Duodenal mucosa (tissue), 2 donors: Measurements from ENCODE around the gene PTGFR.

Source experiments
- H3K27ac ChIP-seq: one replicate; pipeline ENCODE4 v1.7.0; 2013; ENCODE audit warnings: low read depth, low read length
- H3K27me3 ChIP-seq, 2 donors: one replicate each; pipeline ENCODE4 v1.7.0; 2013; ENCODE audit warnings: low read length in 2 of 2, control low read depth in 1 of 2; ENCODE audit not compliant: insufficient read depth in 2 of 2, control insufficient read depth in 1 of 2
- H3K36me3 ChIP-seq, 2 donors: one replicate each; pipeline ENCODE4 v1.7.0; 2013; ENCODE audit warnings: low read length in 2 of 2, control low read depth in 1 of 2; ENCODE audit not compliant: insufficient read depth in 2 of 2, control insufficient read depth in 1 of 2
- H3K4me1 ChIP-seq, 2 donors: one replicate each; pipeline ENCODE4 v1.7.0; 2013; ENCODE audit warnings: low read length in 2 of 2, control low read depth in 1 of 2; ENCODE audit not compliant: insufficient read depth in 2 of 2, control insufficient read depth in 1 of 2
- H3K4me3 ChIP-seq, 2 donors: one replicate each; pipeline ENCODE4 v1.7.0; 2013; ENCODE audit warnings: low read length in 2 of 2, low read depth in 1 of 2
- H3K9ac ChIP-seq, 2 donors: one replicate each; pipeline ENCODE4 v1.7.0; 2013; ENCODE audit warnings: low read length in 2 of 2, low read depth in 1 of 2
- H3K9me3 ChIP-seq, 2 donors: one replicate each; pipeline ENCODE4 v1.7.0; 2013; ENCODE audit warnings: low read length in 2 of 2, control low read depth in 1 of 2; ENCODE audit not compliant: control insufficient read depth in 1 of 2

PTGFR gene

DNA sequence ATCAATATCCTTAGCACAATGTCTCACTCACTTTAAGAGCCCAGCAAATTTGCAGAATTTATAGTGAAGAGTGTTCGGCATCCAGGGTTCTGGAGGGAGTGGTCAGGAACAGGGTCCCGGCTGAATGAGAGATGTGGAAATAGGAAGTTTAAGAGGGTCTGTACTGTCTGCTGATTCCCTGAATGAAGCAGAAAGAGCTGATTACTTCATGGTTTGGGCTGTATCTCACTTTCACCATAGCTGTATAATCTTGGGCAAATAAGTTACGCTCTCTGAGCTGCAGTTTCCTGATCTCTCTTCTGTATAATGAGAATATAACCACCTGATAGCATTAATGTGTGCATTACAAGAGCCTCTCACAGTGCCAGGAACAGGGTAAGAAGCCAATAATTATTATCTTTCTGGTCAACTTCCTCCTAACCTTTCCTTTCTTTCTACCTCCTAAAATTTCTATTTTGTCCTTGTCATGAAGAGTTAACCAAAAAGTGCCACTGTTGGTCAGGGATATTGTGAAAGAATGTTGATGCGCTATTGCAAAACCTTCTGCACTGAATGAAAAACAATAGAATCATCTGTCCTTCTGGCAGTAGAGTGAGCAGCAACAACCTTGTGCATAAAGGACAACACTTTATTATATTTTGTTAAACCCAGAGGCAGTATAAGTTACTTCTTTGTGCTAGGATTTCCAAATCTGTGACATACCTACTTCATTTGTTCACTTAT, 14.7 kb upstream of the PTGFR start:
- Histone ChIP-seq H3K27me3 (no peaks in the 10 kb centered on the region), H3K4me3 (no peak overlapping the region), H3K27ac (no peak overlapping the region), H3K9me3 (no peaks in the 10 kb centered on the region), H3K9ac (no peak overlapping the region), H3K36me3 (no peaks in the 10 kb centered on the region), H3K4me1 (no peaks in the 10 kb centered on the region)

DNA sequence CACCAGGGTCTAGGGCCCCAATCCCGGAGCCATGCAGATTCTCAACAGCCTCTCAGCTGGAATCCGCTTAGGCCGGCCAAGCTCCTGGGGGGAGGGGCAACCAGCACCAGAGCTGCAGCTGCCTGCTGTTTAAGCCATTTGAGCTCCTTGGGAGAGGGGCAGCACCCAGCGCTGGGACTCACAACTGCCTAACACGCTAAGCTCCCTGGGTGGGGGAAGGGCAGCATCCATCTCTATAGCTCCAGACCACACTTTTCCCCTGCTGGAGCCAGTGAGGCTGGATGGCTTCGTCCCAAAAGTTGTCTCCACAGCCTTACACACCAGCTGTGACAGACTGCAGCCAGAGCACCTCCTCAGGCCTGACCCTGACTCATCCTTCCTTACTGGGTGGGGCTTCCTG, 6.9 kb upstream of the PTGFR start:
- H3K36me3 ChIP-seq = no peaks in the 10 kb centered on the region
- H3K4me1 ChIP-seq = no peaks in the 10 kb centered on the region

DNA sequence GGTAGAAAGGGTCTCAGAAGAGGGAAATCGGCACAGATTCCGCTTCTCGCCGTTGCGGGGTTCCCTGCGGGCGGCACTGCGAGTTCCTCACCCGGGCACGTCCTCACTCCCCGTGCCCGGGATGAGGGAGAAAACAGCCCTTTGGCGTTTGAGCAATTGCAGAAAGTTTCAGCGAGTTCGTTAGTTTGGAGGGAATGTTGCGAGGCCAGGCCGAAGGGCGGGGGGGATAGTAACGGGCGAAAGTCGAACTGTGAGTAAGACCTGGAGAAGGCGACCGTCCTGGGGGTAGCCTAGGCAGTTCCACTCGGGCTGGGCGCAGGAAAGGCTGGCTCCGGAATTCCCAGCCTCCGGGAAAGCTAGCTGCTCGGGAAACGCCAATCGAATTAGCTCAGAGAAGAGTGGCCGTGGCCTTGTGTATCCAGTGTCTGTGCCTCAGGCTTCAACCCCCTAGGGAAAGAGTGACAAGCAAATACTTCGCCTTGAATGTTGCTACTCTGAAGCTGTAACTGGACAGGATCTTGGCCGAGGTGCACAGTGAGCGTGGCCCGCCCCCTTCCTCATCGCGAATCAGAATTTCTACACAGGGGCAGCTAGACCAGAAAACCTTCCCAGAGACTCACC, 787 bp downstream of the PTGFR start:
- H3K27me3 ChIP-seq = peaks cover 2 to 10% of the 10 kb centered on the region in 2 donors
- no peak overlapping the region for H3K9ac ChIP-seq
- H3K4me3 ChIP-seq = peak overlapping the region; percentile 22 to 61
- no peak overlapping the region for H3K27ac ChIP-seq
- no peaks in the 10 kb centered on the region for H3K4me1 ChIP-seq
- no peaks in the 10 kb centered on the region for H3K36me3 ChIP-seq
- no peaks in the 10 kb centered on the region for H3K9me3 ChIP-seq

More for the DNA sequence above, 6.9 kb upstream of the PTGFR start:
- Histone ChIP-seq H3K27ac (no peak overlapping the region), H3K9me3 (no peaks in the 10 kb centered on the region), H3K4me3 (no peak overlapping the region), H3K27me3 (no peaks in the 10 kb centered on the region), H3K9ac (no peak overlapping the region)

DNA sequence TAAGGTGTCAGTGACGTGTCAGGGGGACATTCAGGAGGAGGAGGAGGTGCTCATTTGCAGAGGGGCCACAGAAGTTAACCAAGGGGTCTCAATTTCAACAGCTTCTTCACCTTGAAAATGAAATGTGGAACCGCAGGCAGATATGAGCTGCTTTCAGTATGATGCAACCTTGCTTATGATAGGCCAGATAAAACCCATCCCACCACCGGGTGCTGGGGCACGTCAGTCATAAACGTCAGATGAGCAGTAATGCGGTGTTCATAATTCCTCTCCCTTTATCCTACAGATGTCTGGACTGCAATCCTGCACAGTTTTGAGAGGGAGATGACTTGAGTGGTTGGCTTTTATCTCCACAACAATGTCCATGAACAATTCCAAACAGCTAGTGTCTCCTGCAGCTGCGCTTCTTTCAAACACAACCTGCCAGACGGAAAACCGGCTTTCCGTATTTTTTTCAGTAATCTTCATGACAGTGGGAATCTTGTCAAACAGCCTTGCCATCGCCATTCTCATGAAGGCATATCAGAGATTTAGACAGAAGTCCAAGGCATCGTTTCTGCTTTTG, 1.7 kb downstream of the PTGFR start:
- H3K27me3 ChIP-seq = peaks cover 2 to 10% of the 10 kb centered on the region in 2 donors
- H3K4me3 ChIP-seq = no peak overlapping the region
- no peak overlapping the region for H3K9ac ChIP-seq
- no peaks in the 10 kb centered on the region for H3K4me1 ChIP-seq
- H3K9me3 ChIP-seq = no peaks in the 10 kb centered on the region
- no peaks in the 10 kb centered on the region for H3K36me3 ChIP-seq
- no peak overlapping the region for H3K27ac ChIP-seq

DNA sequence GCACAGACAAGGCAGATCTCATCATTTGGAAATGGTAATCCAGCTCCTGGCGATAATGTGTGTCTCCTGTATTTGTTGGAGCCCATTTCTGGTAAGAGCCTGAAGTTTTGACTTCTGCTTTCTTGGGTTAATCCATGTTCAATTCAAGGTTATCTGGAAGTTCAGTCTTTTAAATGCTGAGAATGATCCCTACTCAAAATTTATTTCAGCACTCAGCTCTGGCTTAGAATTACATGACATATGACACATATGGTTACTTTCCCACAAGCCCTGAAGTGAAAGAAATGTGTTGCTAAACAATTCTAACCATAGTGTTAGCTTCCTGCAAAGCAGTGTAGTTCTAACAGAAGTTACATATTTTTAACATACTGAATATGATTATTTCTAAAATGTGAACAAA, 2.7 kb downstream of the PTGFR start:
- Histone ChIP-seq H3K27ac (no peak overlapping the region), H3K9ac (no peak overlapping the region), H3K9me3 (no peaks in the 10 kb centered on the region), H3K4me3 (no peak overlapping the region), H3K27me3 (peaks cover 2 to 10% of the 10 kb centered on the region in 2 donors), H3K36me3 (no peaks in the 10 kb centered on the region), H3K4me1 (no peaks in the 10 kb centered on the region)

DNA sequence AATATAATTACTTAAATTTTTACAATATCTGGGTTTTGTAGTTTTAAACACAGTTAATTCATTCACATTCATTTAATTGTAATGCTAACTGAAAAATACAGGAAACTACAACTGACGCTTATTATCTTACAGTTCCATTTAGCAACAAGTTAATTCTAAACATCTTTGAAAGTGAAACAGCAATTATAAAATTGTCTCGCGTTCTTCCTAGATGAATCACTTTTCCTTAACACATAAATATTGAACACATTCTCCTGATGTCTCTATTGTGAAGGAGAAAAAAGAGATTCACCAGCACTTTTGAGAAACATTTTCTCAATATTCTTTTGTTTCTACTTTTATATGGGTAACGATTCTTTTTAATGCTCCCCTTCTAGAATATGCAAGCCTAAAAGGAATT, 6.4 kb downstream of the PTGFR start:
- no peaks in the 10 kb centered on the region for H3K9me3 ChIP-seq
- H3K27ac ChIP-seq = no peak overlapping the region
- no peak overlapping the region for H3K9ac ChIP-seq
- H3K4me3 ChIP-seq = no peak overlapping the region
- H3K36me3 ChIP-seq = no peaks in the 10 kb centered on the region
- no peaks in the 10 kb centered on the region for H3K4me1 ChIP-seq
- H3K27me3 ChIP-seq = no peaks in the 10 kb centered on the region

DNA sequence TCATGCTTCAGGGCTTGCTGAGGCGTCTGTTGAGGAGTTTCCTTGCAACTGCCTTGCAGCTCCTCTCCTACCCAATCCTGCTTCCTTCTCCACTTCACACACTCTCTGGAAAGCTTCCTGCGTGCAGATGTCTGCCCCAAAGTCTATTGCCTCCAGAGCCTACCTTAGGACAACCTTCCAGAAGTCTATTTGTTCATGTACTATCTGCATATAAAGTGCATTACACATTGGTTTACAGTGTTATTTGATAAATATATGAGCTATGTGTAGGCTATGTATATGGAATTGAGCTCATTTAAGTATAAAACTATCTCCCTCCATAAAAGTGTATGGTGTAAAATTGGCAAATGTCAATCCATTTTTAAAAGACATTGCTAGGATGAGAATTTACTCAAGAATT, 9.8 kb downstream of the PTGFR start:
- H3K9me3 ChIP-seq = no peaks in the 10 kb centered on the region
- H3K4me3 ChIP-seq = no peak overlapping the region
- H3K27ac ChIP-seq = no peak overlapping the region
- H3K4me1 ChIP-seq = no peaks in the 10 kb centered on the region
- H3K36me3 ChIP-seq = no peaks in the 10 kb centered on the region
- H3K9ac ChIP-seq = no peak overlapping the region
- H3K27me3 ChIP-seq = no peaks in the 10 kb centered on the region

DNA sequence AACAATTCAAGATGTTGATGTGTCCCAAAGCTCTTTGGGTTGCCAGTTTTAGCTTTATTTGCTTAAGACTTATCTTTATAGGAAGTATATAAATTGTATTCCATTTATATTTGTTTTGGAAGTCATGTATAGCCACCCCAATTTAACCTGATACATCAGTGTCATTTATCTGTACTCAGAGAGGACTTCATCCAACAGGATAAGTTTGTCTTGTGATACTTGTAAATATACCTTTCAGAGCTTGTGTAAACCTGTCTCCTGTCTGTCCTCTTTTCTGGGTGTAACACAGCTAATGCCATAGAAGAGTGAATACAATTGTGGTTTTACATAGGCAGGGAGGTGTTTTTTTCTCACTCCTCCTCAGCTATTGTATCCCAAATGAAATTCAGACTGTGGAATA, 10.4 kb downstream of the PTGFR start:
- Histone ChIP-seq H3K9ac (no peak overlapping the region), H3K4me1 (no peaks in the 10 kb centered on the region), H3K9me3 (no peaks in the 10 kb centered on the region), H3K27me3 (no peaks in the 10 kb centered on the region), H3K27ac (no peak overlapping the region), H3K36me3 (no peaks in the 10 kb centered on the region), H3K4me3 (no peak overlapping the region)

DNA sequence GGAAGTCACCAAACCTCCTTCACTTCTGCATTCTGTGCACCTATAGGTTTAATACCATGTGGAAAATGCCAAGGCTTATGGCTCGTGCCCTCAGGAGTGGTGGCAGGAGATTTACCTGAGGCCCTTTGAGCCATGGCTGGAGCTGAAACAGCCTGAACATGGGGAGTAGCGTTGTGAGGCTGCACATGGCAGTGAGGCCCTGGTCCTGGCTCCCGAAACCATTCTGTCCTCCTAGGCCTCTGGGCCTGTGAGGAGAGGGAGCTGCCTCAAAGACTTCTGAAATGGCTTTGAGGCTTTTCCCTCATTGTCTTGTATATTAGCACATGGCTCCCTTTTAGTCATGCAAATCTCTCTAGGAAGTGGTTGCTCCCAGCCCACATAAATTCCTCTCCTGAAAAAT, 20.6 kb downstream of the PTGFR start:
- peaks cover 7 to 16% of the 10 kb centered on the region in 2 donors for H3K9me3 ChIP-seq
- no peaks in the 10 kb centered on the region for H3K4me1 ChIP-seq
- no peaks in the 10 kb centered on the region for H3K27me3 ChIP-seq
- H3K9ac ChIP-seq = no peak overlapping the region
- no peaks in the 10 kb centered on the region for H3K36me3 ChIP-seq
- H3K4me3 ChIP-seq = no peak overlapping the region
- no peak overlapping the region for H3K27ac ChIP-seq

DNA sequence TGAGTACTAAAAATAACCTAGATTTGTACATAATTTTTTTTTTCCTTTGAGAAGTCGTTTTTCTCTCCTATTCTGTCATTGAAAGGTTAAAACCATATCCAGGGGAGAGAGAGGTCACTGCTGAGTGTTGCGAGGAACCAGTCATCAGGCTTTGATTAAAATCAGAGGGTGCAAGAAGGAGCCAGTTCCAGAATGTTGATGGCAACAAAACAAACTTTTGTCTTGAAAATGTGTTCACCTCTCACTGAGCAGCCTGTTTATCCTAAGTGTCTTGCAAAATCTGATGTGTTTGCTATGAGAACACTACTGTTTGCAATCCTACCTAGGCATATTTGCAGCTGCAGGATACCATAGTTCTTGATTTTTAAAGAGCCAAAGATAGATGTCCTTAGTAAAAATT, 25.9 kb downstream of the PTGFR start:
- Histone ChIP-seq H3K9ac (no peak overlapping the region), H3K4me3 (no peak overlapping the region), H3K27me3 (no peaks in the 10 kb centered on the region), H3K9me3 (peaks cover under 1 to 4% of the 10 kb centered on the region in 2 donors), H3K27ac (no peak overlapping the region), H3K36me3 (no peaks in the 10 kb centered on the region), H3K4me1 (no peaks in the 10 kb centered on the region)
